Left colon (tissue), 2 donors: Measurements from ENCODE around the gene CSKMT. TPM values are rescaled to one million over a fixed set of nuclear protein-coding genes. Genes with fewer than 3 reads are reported as not detected.
A peak's percentile ranks its signal among the peaks of the same experiment; 100 is the strongest.

ENCODE experiments used
- ATAC-seq: fragments of 200-7000 bp; cut with Tn5 transposase; one replicate; pipeline ENCODE4 v1.9.1; 2020; ENCODE audit warnings: mild to moderate bottlenecking, moderate library complexity
- DNase-seq, 2 donors: peaks; one replicate each; pipeline ENCODE4 v3.0.0-alpha.2; 2020
- intact Hi-C, 2 donors: fragments of 100-400 bp; cut with DNase I in 1 of 2; cut with micrococcal nuclease in 1 of 2; formaldehyde crosslinking; loops; one replicate each; pipeline versions ENCODE4 v1.11.2 to v1.14.0; 2022; cut with DNase I, micrococcal nuclease
- total RNA-seq, 2 donors: library from RNA; stranded (reverse); fragmentation: NEBNext Ultra II Directional; extraction: Animal tissue kit (Norgen Biotek cat#: 25700); gene quantifications; one replicate each; pipeline ENCODE4 v1.2.1, GENCODE V29; 2021
- donor health status: DM: no; HTN: no; CAD: no.
- donor health status: DM: yes; HTN: yes; CAD: no.

CSKMT gene
- total RNA-seq, 2 donors from 2014 or later, result 14.0 to 15.1 TPM

GRCh38 chr11:62709247-62710000 is 44.3 kb downstream of the CSKMT start:
- ATAC-seq, result peak; percentile 74
- intact Hi-C loops, result no loop called here
- DNase-seq, result peak; percentile 98 to 99

- ATAC-seq (no peak), DNase-seq (no peak)
- intact Hi-C loops, result no loop called here
Measured at GRCh38 chr11:62710001-62710345, 44.9 kb downstream of the CSKMT start.

- intact Hi-C loops, result no loop called here
- DNase-seq, result no peak
- ATAC-seq, result no peak
Measured at GRCh38 chr11:62712276-62712812, 47.2 kb downstream of the CSKMT start.

GRCh38 chr11:62712861-62713260 is 47.7 kb downstream of the CSKMT start:
- ATAC-seq, result no peak
- no peak for DNase-seq

GRCh38 chr11:62713343-62713742 is 48.2 kb downstream of the CSKMT start:
- intact Hi-C loops, result no loop called here
- ATAC-seq, result peak; percentile 38
- peak; percentile 38 to 65 for DNase-seq

More at GRCh38 chr11:62712861-62713260, 47.7 kb downstream of the CSKMT start:
- intact Hi-C loops, result no loop called here

GRCh38 chr11:62715150-62716130 is 50.3 kb downstream of the CSKMT start:
- ATAC-seq (no peak), DNase-seq (no peak)
- intact Hi-C loops, result no loop called here

- DNase-seq (no peak), ATAC-seq (no peak)
- intact Hi-C loops, result no loop called here
Measured at GRCh38 chr11:62716206-62716605, 51.1 kb downstream of the CSKMT start.

GRCh38 chr11:62716816-62717215 is 51.7 kb downstream of the CSKMT start:
- ATAC-seq, result no peak
- intact Hi-C loops, result no loop called here
- DNase-seq, result no peak

Other genes with a start within 250 kb of the CSKMT start
- not detected for gene SCGB1A1, start 246.3 kb upstream of the CSKMT start, total RNA-seq
- 100 to 1,000 TPM; 629 to 631 TPM for gene AHNAK, start 118.5 kb upstream of the CSKMT start, total RNA-seq
- 1,000 to 10,000 TPM; 1,192 to 1,207 TPM for gene EEF1G, start 91.4 kb upstream of the CSKMT start, total RNA-seq
- gene TUT1, start 73.8 kb upstream of the CSKMT start, total RNA-seq, result 10 to 100 TPM; 14.0 to 14.7 TPM
- gene MTA2, start 63.4 kb upstream of the CSKMT start, total RNA-seq, result 10 to 100 TPM; 84.5 to 96.6 TPM
- 10 to 100 TPM; 45.4 to 57.9 TPM for gene EML3, start 52.5 kb upstream of the CSKMT start, total RNA-seq
- 1 to 10 TPM; 2.0 to 3.2 TPM for gene ROM1, start 52.1 kb upstream of the CSKMT start, total RNA-seq
- gene B3GAT3, start 43.3 kb upstream of the CSKMT start, total RNA-seq, result 10 to 100 TPM; 27.0 to 28.8 TPM
- gene GANAB, start 18.7 kb upstream of the CSKMT start, total RNA-seq, result 100 to 1,000 TPM; 214 to 270 TPM
- gene INTS5, start 12.0 kb upstream of the CSKMT start, total RNA-seq, result 10 to 100 TPM; 16.6 to 17.1 TPM
- gene C11orf98, start 102 bp upstream of the CSKMT start, total RNA-seq, result 10 to 100 TPM; 53.9 to 65.0 TPM
- gene UQCC3, start 6.4 kb downstream of the CSKMT start, total RNA-seq, result 10 to 100 TPM; 13.2 to 13.3 TPM
- 10 to 100 TPM in 1 of 2 donors, 1 to 10 TPM in 1; 6.5 to 12.8 TPM for gene LBHD1, start 7.0 kb downstream of the CSKMT start, total RNA-seq
- gene UBXN1, start 13.8 kb downstream of the CSKMT start, total RNA-seq, result 10 to 100 TPM; 66.9 to 88.9 TPM
- gene LRRN4CL, start 24.2 kb downstream of the CSKMT start, total RNA-seq, result 1 to 10 TPM; 2.2 to 3.6 TPM
- gene BSCL2, start 42.1 kb downstream of the CSKMT start, total RNA-seq, result 10 to 100 TPM; 38.8 to 53.2 TPM
- gene GNG3, start 42.4 kb downstream of the CSKMT start, total RNA-seq, result under 1 TPM in 1 of 2 donors, not detected in 1; 0.81 TPM
- gene HNRNPUL2, start 62.1 kb downstream of the CSKMT start, total RNA-seq, result 10 to 100 TPM; 47.5 to 54.2 TPM
- gene TTC9C, start 63.2 kb downstream of the CSKMT start, total RNA-seq, result 10 to 100 TPM; 27.3 to 34.9 TPM
- gene ZBTB3, start 88.8 kb downstream of the CSKMT start, total RNA-seq, result 10 to 100 TPM; 11.5 to 14.5 TPM
- 10 to 100 TPM; 39.9 to 42.1 TPM for gene POLR2G, start 96.3 kb downstream of the CSKMT start, total RNA-seq
- gene TAF6L, start 106.1 kb downstream of the CSKMT start, total RNA-seq, result 10 to 100 TPM; 16.9 to 18.3 TPM
- gene TMEM179B, start 122.1 kb downstream of the CSKMT start, total RNA-seq, result 10 to 100 TPM; 50.9 to 58.2 TPM
- gene TMEM223, start 126.7 kb downstream of the CSKMT start, total RNA-seq, result 10 to 100 TPM; 18.5 to 22.6 TPM
- gene NXF1, start 140.1 kb downstream of the CSKMT start, total RNA-seq, result 10 to 100 TPM; 50.4 to 51.0 TPM
- 10 to 100 TPM; 37.7 to 39.6 TPM for gene STX5, start 166.7 kb downstream of the CSKMT start, total RNA-seq
- gene TEX54, start 167.5 kb downstream of the CSKMT start, total RNA-seq, result not detected
- gene WDR74, start 174.3 kb downstream of the CSKMT start, total RNA-seq, result 10 to 100 TPM; 31.3 to 38.9 TPM
- 100 to 1,000 TPM in 1 of 2 donors, 10 to 100 TPM in 1; 98.8 to 107 TPM for gene SLC3A2, start 215.6 kb downstream of the CSKMT start, total RNA-seq